HG03558 (cell line): ENCODE data around the gene G3BP1.
"Not testable (repeated sequence)": the region's sequence is repeated elsewhere in the genome, so short reads cannot be mapped to it uniquely, and the experiment has no call there.

Experiments
- ATAC-seq: cut with Tn5 transposase; IDR thresholded peaks from one replicate; pipeline ENCODE4 v1.9.1; 2021; ENCODE audit warnings: moderate number of reproducible peaks; ENCODE audit not compliant: unreplicated experiment; ENCODE audit errors: extremely low read depth

The G3BP1 gene

DNA sequence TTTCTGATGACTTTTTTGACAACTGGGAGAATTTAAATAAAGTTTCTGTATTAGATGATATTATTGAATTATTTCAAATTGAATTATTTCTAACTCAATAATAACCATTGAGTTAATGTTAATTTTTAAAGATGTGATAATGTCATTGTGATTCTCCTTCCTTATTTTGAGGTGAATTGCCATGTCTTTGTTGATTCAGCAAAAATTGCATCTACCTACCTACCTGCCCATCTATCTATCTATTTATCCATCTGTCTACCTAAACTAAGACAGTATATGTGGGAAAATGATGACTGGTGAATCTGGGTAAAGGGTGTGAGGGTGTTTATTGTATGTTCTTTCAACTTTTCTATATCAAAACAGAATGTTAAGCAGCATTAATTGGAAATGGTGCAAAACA lies 75.0 kb downstream of the G3BP1 start:
- no peak for ATAC-seq

- ATAC-seq, result no peak
These were observed 76.1 kb downstream of the G3BP1 start for GRCh38 chr5:151847871-151848270.

GRCh38 chr5:151855701-151856100 lies 83.9 kb downstream of the G3BP1 start:
- no peak for ATAC-seq

- no peak for ATAC-seq
These were observed 85.1 kb downstream of the G3BP1 start for GRCh38 chr5:151856861-151857260.

- ATAC-seq, result not testable (repeated sequence)
These were observed 89.1 kb downstream of the G3BP1 start for GRCh38 chr5:151860867-151861266.
